ENCODE results near the gene XRCC5.
A peak's percentile ranks its signal among the peaks of the same experiment; 100 is the strongest.

The XRCC5 gene

DNA sequence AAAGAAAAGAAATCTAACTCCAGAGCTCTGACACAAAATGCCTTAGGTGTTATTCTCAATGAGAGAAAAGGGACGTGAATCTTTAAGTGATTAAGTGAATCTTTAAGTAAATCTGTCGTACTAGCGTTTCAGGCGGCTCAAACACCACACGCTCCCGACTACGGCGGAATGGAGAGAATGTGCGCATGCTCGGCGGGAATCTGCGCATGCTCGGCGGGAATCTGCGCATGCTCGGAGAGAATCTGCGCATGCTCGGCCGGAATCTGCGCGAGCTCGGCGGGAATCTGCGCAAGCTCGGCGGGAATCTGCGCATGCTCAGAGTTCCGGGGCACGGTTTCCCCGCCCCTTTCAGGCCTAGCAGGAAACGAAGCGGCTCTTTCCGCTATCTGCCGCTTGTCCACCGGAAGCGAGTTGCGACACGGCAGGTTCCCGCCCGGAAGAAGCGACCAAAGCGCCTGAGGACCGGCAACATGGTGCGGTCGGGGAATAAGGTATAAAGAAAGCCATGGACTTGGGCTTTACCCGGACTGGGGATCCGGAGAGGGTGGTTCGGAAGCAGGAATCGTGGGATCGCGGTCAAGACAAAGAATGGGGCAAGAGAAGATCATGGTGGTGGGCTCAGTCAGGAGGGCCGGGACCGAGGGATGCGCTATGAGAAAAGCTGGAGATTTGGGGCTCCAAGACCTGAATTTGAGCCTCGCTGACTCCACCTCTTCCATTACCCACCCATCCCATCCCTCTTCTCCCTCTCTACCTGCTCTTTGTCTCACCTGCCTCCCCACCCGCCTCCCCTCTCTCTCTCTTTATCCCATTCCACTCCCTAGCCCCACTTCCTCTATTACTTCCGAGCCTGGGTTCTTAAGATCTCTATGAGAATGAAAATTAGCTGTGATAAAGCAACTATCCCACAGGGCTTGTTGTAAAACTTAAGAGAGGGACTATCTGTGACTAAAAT is at the start of gene XRCC5:
TSS of gene XRCC5 (plus strand) at position 382 of the 955 bp plus-strand sequence. CDS start at position 471, 89 bp downstream.
- DNase-seq (ENCODE audit: low read depth) = peak; percentile 98
- H3K4me3 ChIP-seq (replicated peaks; ENCODE audit: low read depth, low read length) = peak within 1 kb of the TSS; percentile 86
- TF ChIP-seq, protein P1, sequence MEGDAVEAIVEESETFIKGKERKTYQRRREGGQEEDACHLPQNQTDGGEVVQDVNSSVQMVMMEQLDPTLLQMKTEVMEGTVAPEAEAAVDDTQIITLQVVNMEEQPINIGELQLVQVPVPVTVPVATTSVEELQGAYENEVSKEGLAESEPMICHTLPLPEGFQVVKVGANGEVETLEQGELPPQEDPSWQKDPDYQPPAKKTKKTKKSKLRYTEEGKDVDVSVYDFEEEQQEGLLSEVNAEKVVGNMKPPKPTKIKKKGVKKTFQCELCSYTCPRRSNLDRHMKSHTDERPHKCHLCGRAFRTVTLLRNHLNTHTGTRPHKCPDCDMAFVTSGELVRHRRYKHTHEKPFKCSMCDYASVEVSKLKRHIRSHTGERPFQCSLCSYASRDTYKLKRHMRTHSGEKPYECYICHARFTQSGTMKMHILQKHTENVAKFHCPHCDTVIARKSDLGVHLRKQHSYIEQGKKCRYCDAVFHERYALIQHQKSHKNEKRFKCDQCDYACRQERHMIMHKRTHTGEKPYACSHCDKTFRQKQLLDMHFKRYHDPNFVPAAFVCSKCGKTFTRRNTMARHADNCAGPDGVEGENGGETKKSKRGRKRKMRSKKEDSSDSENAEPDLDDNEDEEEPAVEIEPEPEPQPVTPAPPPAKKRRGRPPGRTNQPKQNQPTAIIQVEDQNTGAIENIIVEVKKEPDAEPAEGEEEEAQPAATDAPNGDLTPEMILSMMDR (IDR thresholded peaks at IDR 0.05; ENCODE audit: low read length, missing control alignments) = no peak

DNA sequence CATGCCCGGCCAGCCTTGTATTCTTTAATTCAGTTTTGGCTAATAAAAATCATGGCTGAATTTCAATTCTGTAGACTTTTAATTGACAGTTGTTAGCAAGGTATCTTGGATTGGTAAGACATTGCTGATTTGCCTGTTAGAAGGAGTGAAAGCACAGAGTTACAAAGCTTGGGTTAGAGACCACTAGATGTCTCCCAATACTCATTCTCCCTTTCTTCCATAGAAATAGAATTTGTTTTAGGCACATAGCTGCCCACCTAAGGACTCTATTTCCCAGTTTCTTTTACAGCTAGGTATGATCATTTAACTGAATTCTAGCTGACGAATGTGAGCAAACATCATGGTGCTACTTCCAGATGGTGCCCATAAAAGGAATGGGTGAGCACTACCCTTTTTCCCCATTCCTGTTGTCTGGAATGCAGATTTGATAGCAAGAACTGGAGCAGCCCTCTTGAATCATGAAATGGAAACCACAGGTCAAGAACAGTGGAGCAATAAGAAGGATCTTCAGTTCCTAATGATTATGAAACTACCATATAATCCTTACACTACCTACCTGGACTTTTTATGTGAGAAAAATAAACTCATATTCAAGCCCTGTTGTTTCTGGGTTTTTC is 45.0 kb upstream of the XRCC5 start:
- TF ChIP-seq, protein P1 (IDR thresholded peaks at IDR 0.05; ENCODE audit: low read length, missing control alignments) = no peak
- no peak overlapping the region for H3K4me3 ChIP-seq (replicated peaks; ENCODE audit: low read depth, low read length)
- DNase-seq (ENCODE audit: low read depth) = peak; percentile 32

DNA sequence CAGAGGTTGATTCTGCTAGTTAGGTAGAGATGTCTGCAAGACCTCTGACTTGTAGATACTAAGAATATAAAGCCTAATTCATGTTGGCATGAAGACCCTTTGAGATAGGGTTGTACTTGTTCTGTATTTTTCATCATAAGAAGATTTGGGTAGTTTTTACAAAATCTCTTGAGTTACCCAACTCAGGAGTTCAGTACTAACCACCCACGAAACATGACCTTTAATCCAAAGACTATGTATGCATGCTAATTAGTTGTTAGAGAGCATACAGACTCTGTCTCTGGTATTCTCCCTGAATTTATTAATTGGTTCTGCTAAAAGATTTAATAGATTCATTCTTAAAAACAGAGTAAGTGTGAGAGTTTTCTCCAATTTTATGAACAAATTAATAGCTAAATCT is 44.5 kb upstream of the XRCC5 start:
- DNase-seq (ENCODE audit: low read depth) = no peak
- H3K4me3 ChIP-seq (replicated peaks; ENCODE audit: low read depth, low read length) = no peak overlapping the region
- TF ChIP-seq, protein P1 (IDR thresholded peaks at IDR 0.05; ENCODE audit: low read length, missing control alignments) = no peak

DNA sequence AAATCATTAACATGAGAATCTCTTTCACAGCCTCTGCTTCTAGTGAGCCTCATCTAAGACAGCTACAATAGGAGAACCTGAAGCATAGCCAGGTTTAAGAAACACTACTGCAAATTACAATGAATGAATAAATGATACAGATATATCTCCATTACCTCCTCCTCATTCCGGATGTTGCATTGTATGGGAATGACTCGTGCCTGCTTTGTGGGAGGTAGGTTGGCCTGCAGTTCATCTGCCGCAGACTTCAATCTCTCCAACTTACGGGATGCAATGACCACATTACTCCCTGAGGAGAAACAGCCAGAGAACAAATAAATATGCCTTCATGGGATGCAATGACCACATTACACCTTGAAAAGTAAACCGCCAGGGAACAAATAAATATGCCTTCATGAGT is 42.9 kb upstream of the XRCC5 start:
- no peak overlapping the region for H3K4me3 ChIP-seq (replicated peaks; ENCODE audit: low read depth, low read length)
- TF ChIP-seq, protein P1 (IDR thresholded peaks at IDR 0.05; ENCODE audit: low read length, missing control alignments) = no peak
- DNase-seq (ENCODE audit: low read depth) = peak; percentile 85

DNA sequence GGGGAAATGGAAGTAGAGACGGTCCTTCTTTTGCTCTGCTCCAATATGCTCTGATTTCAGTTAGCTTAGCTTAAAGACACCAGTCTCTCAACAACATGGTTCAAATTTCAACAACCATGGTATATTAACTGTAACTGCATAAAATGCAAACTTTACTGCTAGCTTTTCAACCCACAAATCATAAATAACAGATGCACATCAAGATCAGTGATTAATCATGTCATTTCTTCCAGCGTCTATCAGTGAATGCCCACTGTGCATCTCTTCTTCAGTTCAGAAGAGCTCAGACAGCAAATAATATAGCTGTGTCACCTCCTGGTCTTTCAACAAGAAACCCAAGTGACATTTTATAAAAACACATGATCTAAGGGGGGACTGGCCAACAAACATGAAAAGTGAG is 40.1 kb upstream of the XRCC5 start:
- TF ChIP-seq, protein P1 (IDR thresholded peaks at IDR 0.05; ENCODE audit: low read length, missing control alignments) = no peak
- H3K4me3 ChIP-seq (replicated peaks; ENCODE audit: low read depth, low read length) = no peak overlapping the region
- no peak for DNase-seq (ENCODE audit: low read depth)

DNA sequence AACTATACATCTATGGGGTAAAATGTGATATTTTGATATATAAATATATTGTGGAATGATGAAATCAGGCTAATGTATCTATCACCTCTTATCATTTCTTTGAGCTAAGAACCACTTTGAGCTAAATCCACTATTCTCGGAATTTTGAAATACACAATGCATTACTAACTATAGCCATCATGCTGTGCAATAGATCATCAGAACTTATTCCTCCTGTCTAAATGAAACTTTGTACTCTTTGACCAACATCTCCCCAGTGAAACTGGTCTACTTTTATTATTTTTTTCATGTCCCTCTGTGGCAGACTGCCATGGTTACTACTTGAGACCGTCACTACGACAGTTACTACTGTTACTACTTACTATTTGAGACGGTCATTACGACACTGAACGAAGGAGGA is 39.0 kb upstream of the XRCC5 start:
- TF ChIP-seq, protein P1 (IDR thresholded peaks at IDR 0.05; ENCODE audit: low read length, missing control alignments) = no peak
- no peak overlapping the region for H3K4me3 ChIP-seq (replicated peaks; ENCODE audit: low read depth, low read length)
- DNase-seq (ENCODE audit: low read depth) = no peak
